HepG2 (cell line): ENCODE data around the gene CRYBA1. TPM values are rescaled to one million over a fixed set of nuclear protein-coding genes. Genes with fewer than 3 reads are reported as not detected.

ENCODE experiments used
- ATAC-seq: fragments of 200-7000 bp; cut with Tn5 transposase; 3 replicates; pipeline ENCODE4 v1.9.1; 2020; ENCODE audit warnings: mild to moderate bottlenecking, moderate library complexity
- BruUV-seq: library from RNA; stranded (reverse); fragments of 400-500 nt; replicated peaks from 2 replicates; lab custom pipeline; 2021; lab: Mats Ljungman, UMichigan
- CTCF ChIA-PET: fragments of 300-600 bp; formaldehyde crosslinking; extraction: SDS; loops from one replicate; lab custom pipeline; 2021; ENCODE audit warnings: low total read pairs, inconsistent platforms, low intra/inter-chr PET ratio; lab: Yijun Ruan, JAX
- POLR2A ChIA-PET: fragments of 350-600 bp; sonication (Branson Sonifier 250); formaldehyde crosslinking; loops from one replicate; lab custom pipeline; 2020; ENCODE audit warnings: antibody characterized with exemption, inconsistent platforms; lab: Yijun Ruan, JAX
- DNase-seq: peaks from one replicate; pipeline ENCODE4 v3.0.0-alpha.2; 2015; ENCODE audit warnings: low spot score
- FAIRE-seq: peaks from 3 replicates; lab custom pipeline; 2011; peaks lifted over from hg19 to GRCh38; lab: Jason Lieb, UNC
- H2AFZ ChIP-seq: one replicate; pipeline ENCODE4 v1.6.1; 2011; ENCODE audit warnings: low read length, inconsistent platforms
- H3K27ac ChIP-seq: fragments of 300-600 bp; 3 replicates; pipeline ENCODE4 v1.8.0; 2011; ENCODE audit warnings: mixed run types, mild to moderate bottlenecking, mixed read lengths, low read length, inconsistent platforms; ENCODE audit not compliant: insufficient read depth; ENCODE audit errors: extremely low read length
- H3K27me3 ChIP-seq, 2 experiments: fragments of 200-600 bp in 1 of 2; 2 replicates in 1 of 2; 3 replicates in 1 of 2; pipeline versions ENCODE4 v1.6.0 to v1.8.0; 2011; ENCODE audit warnings: low read length in 2 of 2, mild to moderate bottlenecking in 2 of 2, moderate library complexity in 2 of 2, inconsistent platforms in 1 of 2; ENCODE audit not compliant: insufficient read depth in 2 of 2, control insufficient read depth in 1 of 2
- H3K36me3 ChIP-seq, 2 experiments: fragments of 200-600 bp in 1 of 2; replicated peaks in 1 of 2; 2 replicates in 1 of 2; 3 replicates in 1 of 2; pipeline versions ENCODE4 v1.5.1 to v1.8.0; 2011; ENCODE audit warnings: low read length in 2 of 2, inconsistent platforms in 1 of 2; ENCODE audit not compliant: insufficient read depth in 2 of 2, control insufficient read depth in 1 of 2
- H3K4me1 ChIP-seq: 2 replicates; pipeline ENCODE4 v1.5.1; 2012; ENCODE audit warnings: low read length, inconsistent platforms; ENCODE audit not compliant: insufficient read depth
- H3K4me2 ChIP-seq: 2 replicates; pipeline ENCODE4 v1.6.0; 2011; ENCODE audit warnings: low read depth, low read length, inconsistent platforms
- H3K4me3 ChIP-seq, 3 experiments: fragments of 200-600 bp in 1 of 3; sonication (generic), shearing (Covaris generic) in 1 of 3; replicated peaks in 1 of 3; 2 replicates each; pipeline ENCODE4 v1.5.1; 2011 to 2016; ENCODE audit warnings: low read length in 3 of 3, inconsistent platforms in 2 of 3, low read depth in 2 of 3, mild to moderate bottlenecking in 2 of 3, control low read depth in 1 of 3, mixed read lengths in 1 of 3; ENCODE audit not compliant: insufficient read depth in 1 of 3
- H3K79me2 ChIP-seq: one replicate; pipeline ENCODE4 v1.6.1; 2011; ENCODE audit warnings: low read length, inconsistent platforms; ENCODE audit not compliant: insufficient read depth
- H3K9ac ChIP-seq: 2 replicates; pipeline ENCODE4 v1.6.0; 2011; ENCODE audit warnings: mild to moderate bottlenecking, low read depth, low read length, inconsistent platforms; ENCODE audit not compliant: insufficient read depth
- H3K9me3 ChIP-seq: 2 replicates; pipeline ENCODE4 v1.5.1; 2012; ENCODE audit warnings: mild to moderate bottlenecking, low read length
- H4K20me1 ChIP-seq: 2 replicates; pipeline ENCODE4 v1.6.0; 2011; ENCODE audit warnings: inconsistent platforms, mild to moderate bottlenecking, low read length, moderate library complexity; ENCODE audit not compliant: insufficient read depth
- ATF7 ChIP-seq, 2 experiments: fragments of 450-650 bp in 1 of 2; sonication (generic) in 1 of 2; formaldehyde crosslinking in 1 of 2; IDR thresholded peaks; 2 replicates each; pipeline versions ENCODE4 v1.4.0 to v1.6.1; 2016 to 2020; ENCODE audit warnings: antibody characterized with exemption in 1 of 2, mild to moderate bottlenecking in 1 of 2, missing genetic modification reagents in 1 of 2
- CREB1 ChIP-seq, 2 experiments: fragments of 450-650 bp in 1 of 2; IDR thresholded peaks; 2 replicates each; pipeline ENCODE4 v1.6.1; 2016 to 2017; ENCODE audit warnings: control low read depth in 1 of 2, mild to moderate bottlenecking in 1 of 2, missing compliant biosample characterization in 1 of 2, missing genetic modification characterization in 1 of 2
- SP5 ChIP-seq: IDR thresholded peaks from 2 replicates; pipeline ENCODE4 v1.6.1; 2016; ENCODE audit warnings: low read depth, borderline replicate concordance
- ZNF768 ChIP-seq: sonication (generic); formaldehyde crosslinking; IDR thresholded peaks from 2 replicates; pipeline ENCODE4 v1.4.0; 2020; ENCODE audit warnings: missing genetic modification reagents
- ZNF781 ChIP-seq: sonication (generic); formaldehyde crosslinking; IDR thresholded peaks from 2 replicates; pipeline ENCODE4 v1.5.1; 2020; ENCODE audit warnings: borderline replicate concordance, mild to moderate bottlenecking, missing genetic modification reagents; ENCODE audit errors: not compliant biosample characterization
- WGBS: methylation state at CpG from one replicate; pipeline ENCODE4 v1.1.6; 2017; ENCODE audit warnings: low lambda C conversion rate; 5-methylcytosine and 5-hydroxymethylcytosine counted together
- in situ Hi-C: cut with HindIII; loops from 2 replicates; pipeline ENCODE4 v1.10.0; 2017; ENCODE audit warnings: low pct_unique_long_range_greater_than_20kb; ENCODE audit not compliant: extremely low pct_ligation_motif_present
- intact Hi-C: fragments of 100-400 bp; cut with micrococcal nuclease; formaldehyde crosslinking; loops from one replicate; pipeline ENCODE4 v1.10.0; 2022; ENCODE audit not compliant: unreplicated experiment
- polyA plus RNA-seq, 8 experiments: library from polyadenylated mRNA; depleted of rRNA in 3 of 8; stranded (reverse) in 7 of 8; unstranded in 1 of 8; fragments of >200 nt; fragmentation: Illumina TruSeq in 4 of 8; extraction: Trizol in 4 of 8; gene quantifications; 2 replicates each; pipeline versions ENCODE4 v1.2.1 to v1.2.3, GENCODE V29; 2011 to 2016; ENCODE audit warnings: low read depth in 4 of 8, missing spikeins in 1 of 8, mixed read lengths in 1 of 8; ENCODE audit not compliant: insufficient read depth in 1 of 8
- total RNA-seq, 5 experiments: library from RNA; depleted of rRNA; stranded (reverse); fragments of >200 nt; fragmentation: Illumina TruSeq; extraction: Trizol; gene quantifications; 2 replicates each; pipeline ENCODE4 v1.2.3, GENCODE V29; 2016; ENCODE audit warnings: low read depth in 1 of 5

CRYBA1 gene
- total and polyA plus RNA-seq, 2 of the 13 experiments (the other 11 are each of a cell fraction or from before 2014, with no cell fraction given): not detected

DNA sequence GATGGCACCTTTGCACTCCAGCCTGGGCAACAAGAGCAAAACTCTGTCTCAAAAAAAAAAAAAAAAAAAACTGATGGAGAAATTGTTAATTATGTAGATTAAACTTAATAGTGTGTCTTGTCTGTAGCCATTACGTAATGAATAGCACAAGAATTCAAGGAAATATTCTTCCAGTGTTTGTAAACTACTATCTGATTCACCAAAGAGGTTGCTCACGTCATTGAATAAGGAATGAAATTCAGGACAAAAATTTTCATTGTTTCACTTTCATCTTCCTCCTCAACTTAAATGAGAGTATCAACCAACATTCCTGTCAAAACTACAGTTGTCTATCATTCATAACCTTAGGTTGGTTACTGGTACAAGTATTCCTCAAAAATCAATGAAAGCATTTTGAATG lies 35.8 kb upstream of the CRYBA1 start:
- ChIA-PET POLR2A (no interaction called here), CTCF (no interaction called here)
- H3K9ac ChIP-seq: no peak overlapping the region
- no peak for DNase-seq
- H2AFZ ChIP-seq: no peak overlapping the region
- TF ChIP-seq ATF7 (IDR thresholded peaks at IDR 0.05) (peak; percentile 42; the same call in 1 of the 2 replicates), ATF7 (CRISPR knock-in tag; IDR thresholded peaks at IDR 0.05) (no peak), ZNF781 (CRISPR knock-in tag) (no peak), CREB1 (IDR thresholded peaks at IDR 0.05) (peak; percentile 10; the same call in 1 of the 2 replicates), CREB1 (CRISPR knock-in tag; IDR thresholded peaks at IDR 0.05) (no peak)
- ATAC-seq: no peak
- peaks cover 11% of the 10 kb centered on the region for H3K4me1 ChIP-seq
- no peaks in the 10 kb centered on the region for H3K36me3 ChIP-seq
- no peaks in the 10 kb centered on the region for H4K20me1 ChIP-seq
- BruUV-seq: no TSS peak
- in situ Hi-C loops (no loop called here), intact Hi-C loops (no loop called here)
- no peak overlapping the region for H3K4me3 ChIP-seq
- no peak overlapping the region for H3K4me2 ChIP-seq
- 26% methylated on average over 2 of the region's 2 CpGs for WGBS
- H3K9me3 ChIP-seq: no peaks in the 10 kb centered on the region
- no peak overlapping the region for H3K27ac ChIP-seq
- no peak for FAIRE-seq
- no peaks in the 10 kb centered on the region; a peak in 1 of 5 replicates for H3K27me3 ChIP-seq
- no peaks in the 10 kb centered on the region for H3K79me2 ChIP-seq

GRCh38 chr17:29212094-29212631 lies 34.5 kb upstream of the CRYBA1 start:
- CTCF ChIA-PET: no interaction called here
- 92% methylated on average over 1 of the region's 1 CpG for WGBS
- intact Hi-C loops: no loop called here

More at GRCh38 chr17:29212094-29212631, 34.5 kb upstream of the CRYBA1 start:
- H3K9ac ChIP-seq: no peak overlapping the region
- no peak overlapping the region for H3K4me2 ChIP-seq
- TF ChIP-seq ZNF768 (peak; percentile 79; the same call in 1 of the 2 replicates), SP5 (CRISPR knock-in tag) (no peak)
- DNase-seq (no peak), FAIRE-seq (no peak), ATAC-seq (no peak)
- no peaks in the 10 kb centered on the region for H3K36me3 ChIP-seq
- H3K9me3 ChIP-seq: no peaks in the 10 kb centered on the region
- no peak overlapping the region for H3K27ac ChIP-seq
- no peak overlapping the region for H3K4me3 ChIP-seq
- H3K79me2 ChIP-seq: no peaks in the 10 kb centered on the region
- H2AFZ ChIP-seq: no peak overlapping the region
- in situ Hi-C loops: no loop called here
- H3K27me3 ChIP-seq: peaks cover 1 to 7% of the 10 kb centered on the region in 2 experiments; a peak in 3 of 5 replicates
- H3K4me1 ChIP-seq: peaks cover 11% of the 10 kb centered on the region
- POLR2A ChIA-PET: no interaction called here
- no TSS peak for BruUV-seq
- H4K20me1 ChIP-seq: no peaks in the 10 kb centered on the region
